Measurements from ENCODE around the gene FAM133A. TPM values are rescaled to one million over a fixed set of nuclear protein-coding genes. Genes with fewer than 3 reads are reported as not detected.

The FAM133A gene
- total and polyA plus RNA-seq, 2 of the 13 experiments (the other 11 are each of a cell fraction or from before 2014, with no cell fraction given), result not detected

DNA sequence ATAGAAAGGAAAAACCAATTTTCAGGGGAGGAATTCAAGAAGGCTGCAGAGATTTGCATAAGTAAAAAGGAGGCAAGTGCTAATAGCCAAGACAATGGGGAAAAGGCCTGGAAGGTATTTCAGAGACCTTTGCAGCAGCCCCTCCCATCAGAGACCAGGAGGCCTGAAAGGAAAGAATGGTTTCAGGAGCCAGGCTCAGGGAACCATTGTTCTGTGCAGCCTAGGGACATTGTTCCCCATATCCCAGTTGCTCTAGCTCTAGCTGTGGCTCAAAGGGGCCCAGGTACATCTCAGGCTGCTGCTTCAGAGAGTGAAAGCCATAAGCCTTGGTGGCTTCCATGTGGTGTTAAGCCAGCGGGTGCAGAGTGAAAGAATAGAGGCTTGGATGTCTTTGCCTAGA, 24.6 kb upstream of the FAM133A start (continued):
- TF ChIP-seq, protein P1, sequence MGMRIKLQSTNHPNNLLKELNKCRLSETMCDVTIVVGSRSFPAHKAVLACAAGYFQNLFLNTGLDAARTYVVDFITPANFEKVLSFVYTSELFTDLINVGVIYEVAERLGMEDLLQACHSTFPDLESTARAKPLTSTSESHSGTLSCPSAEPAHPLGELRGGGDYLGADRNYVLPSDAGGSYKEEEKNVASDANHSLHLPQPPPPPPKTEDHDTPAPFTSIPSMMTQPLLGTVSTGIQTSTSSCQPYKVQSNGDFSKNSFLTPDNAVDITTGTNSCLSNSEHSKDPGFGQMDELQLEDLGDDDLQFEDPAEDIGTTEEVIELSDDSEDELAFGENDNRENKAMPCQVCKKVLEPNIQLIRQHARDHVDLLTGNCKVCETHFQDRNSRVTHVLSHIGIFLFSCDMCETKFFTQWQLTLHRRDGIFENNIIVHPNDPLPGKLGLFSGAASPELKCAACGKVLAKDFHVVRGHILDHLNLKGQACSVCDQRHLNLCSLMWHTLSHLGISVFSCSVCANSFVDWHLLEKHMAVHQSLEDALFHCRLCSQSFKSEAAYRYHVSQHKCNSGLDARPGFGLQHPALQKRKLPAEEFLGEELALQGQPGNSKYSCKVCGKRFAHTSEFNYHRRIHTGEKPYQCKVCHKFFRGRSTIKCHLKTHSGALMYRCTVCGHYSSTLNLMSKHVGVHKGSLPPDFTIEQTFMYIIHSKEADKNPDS (CRISPR knock-in tag; IDR thresholded peaks at IDR 0.05), result no peak
- no peak for TF ChIP-seq FOXM1 (CRISPR knock-in tag; IDR thresholded peaks at IDR 0.05)
- TF ChIP-seq JDP2 (CRISPR knock-in tag; IDR thresholded peaks at IDR 0.05; ENCODE audit: borderline replicate concordance), result no peak

DNA sequence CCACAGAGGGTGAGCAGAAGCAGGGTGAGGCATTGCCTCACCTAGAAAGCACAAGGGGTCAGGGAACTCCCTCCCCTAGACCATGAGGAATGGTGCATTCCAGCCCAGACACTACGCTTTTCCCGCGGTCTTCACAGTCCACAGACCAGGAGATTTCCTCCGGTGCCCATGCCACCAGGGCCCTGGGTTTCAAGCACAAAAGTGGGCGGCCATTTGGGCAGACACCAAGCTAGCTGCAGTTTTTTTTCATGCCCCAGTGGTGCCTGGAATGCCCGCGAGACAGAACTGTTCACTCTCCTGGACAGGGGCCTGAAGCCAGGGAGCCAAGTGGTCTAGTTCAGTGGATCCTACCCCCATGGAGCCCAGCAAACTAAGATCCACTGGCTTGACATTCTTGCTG, 13.4 kb upstream of the FAM133A start:
- no peak overlapping the region for H3K4me3 ChIP-seq (replicated peaks in 1 of 3; ENCODE audit: insufficient read depth in 1 of 3, low read depth in 2 of 3, low read length in 3 of 3)
- FAIRE-seq, result no peak
- BruUV-seq (replicated peaks), result no TSS peak
- POLR2A ChIA-PET, result no interaction called here
- no peaks in the 10 kb centered on the region for H3K36me3 ChIP-seq (replicated peaks in 1 of 2; ENCODE audit: control insufficient read depth in 1 of 2, insufficient read depth in 2 of 2, low read length in 2 of 2)
- no peak overlapping the region for H3K27ac ChIP-seq (ENCODE audit: extremely low read length, insufficient read depth, low read length)
- no peaks in the 10 kb centered on the region for H3K4me1 ChIP-seq (ENCODE audit: insufficient read depth, low read length)
- no peak overlapping the region for H3K4me2 ChIP-seq (ENCODE audit: low read depth, low read length)
- no peak for ATAC-seq
- no peaks in the 10 kb centered on the region for H4K20me1 ChIP-seq (ENCODE audit: insufficient read depth, low read length)
- no peak overlapping the region for H3K9ac ChIP-seq (ENCODE audit: insufficient read depth, low read depth, low read length)
- CTCF ChIA-PET (ENCODE audit: low intra/inter-chr PET ratio, low total read pairs), result no interaction called here
- no CpG with 5 or more reads among the region's 7 CpGs for WGBS (ENCODE audit: low lambda C conversion rate)
- H3K27me3 ChIP-seq (ENCODE audit: control insufficient read depth in 1 of 2, insufficient read depth in 2 of 2, low read length in 2 of 2), result no peaks in the 10 kb centered on the region
- H3K9me3 ChIP-seq (ENCODE audit: low read length), result no peaks in the 10 kb centered on the region
- H2AFZ ChIP-seq (ENCODE audit: low read length), result no peak overlapping the region
- DNase-seq (ENCODE audit: low spot score), result no peak
- in situ Hi-C loops (cut with HindIII; ENCODE audit: extremely low pct_ligation_motif_present, low pct_unique_long_range_greater_than_20kb), result no loop called here
- no peaks in the 10 kb centered on the region for H3K79me2 ChIP-seq (ENCODE audit: insufficient read depth, low read length)
- intact Hi-C loops (cut with micrococcal nuclease; ENCODE audit: unreplicated experiment), result no loop called here
- TF ChIP-seq NFIB (CRISPR knock-in tag; IDR thresholded peaks at IDR 0.05; ENCODE audit: borderline replicate concordance) (no peak), SOX13 (IDR thresholded peaks at IDR 0.05) (no peak), SOX13 (CRISPR knock-in tag; conservative IDR thresholded peaks at IDR 0.05 in 1 of 2, IDR thresholded peaks at IDR 0.05 in 1 of 2) (no peak), PITX1 (CRISPR knock-in tag; IDR thresholded peaks at IDR 0.05) (no peak), PPARG (CRISPR knock-in tag; conservative IDR thresholded peaks at IDR 0.05) (no peak), GATAD2A (CRISPR knock-in tag; IDR thresholded peaks at IDR 0.05) (no peak), ZBTB1 (CRISPR knock-in tag; IDR thresholded peaks at IDR 0.05; ENCODE audit: borderline replicate concordance) (no peak), HOXA3 (CRISPR knock-in tag; IDR thresholded peaks at IDR 0.05) (no peak), NFATC3 (CRISPR knock-in tag; IDR thresholded peaks at IDR 0.05) (no peak), STAT5B (CRISPR knock-in tag; IDR thresholded peaks at IDR 0.05) (no peak), ZBTB42 (CRISPR knock-in tag; IDR thresholded peaks at IDR 0.05) (no peak), SMARCC2 (IDR thresholded peaks at IDR 0.05) (no peak), ZNF510 (CRISPR knock-in tag; IDR thresholded peaks at IDR 0.05; ENCODE audit: low read depth) (no peak), ZNF776 (CRISPR knock-in tag; IDR thresholded peaks at IDR 0.05) (no peak), ASH2L (IDR thresholded peaks at IDR 0.05; ENCODE audit: insufficient read length, low read depth, low read length) (no peak), ZNF790 (CRISPR knock-in tag; IDR thresholded peaks at IDR 0.05; ENCODE audit: borderline replicate concordance) (no peak), TEAD2 (CRISPR knock-in tag; IDR thresholded peaks at IDR 0.05) (no peak)
- TF ChIP-seq, protein P2, sequence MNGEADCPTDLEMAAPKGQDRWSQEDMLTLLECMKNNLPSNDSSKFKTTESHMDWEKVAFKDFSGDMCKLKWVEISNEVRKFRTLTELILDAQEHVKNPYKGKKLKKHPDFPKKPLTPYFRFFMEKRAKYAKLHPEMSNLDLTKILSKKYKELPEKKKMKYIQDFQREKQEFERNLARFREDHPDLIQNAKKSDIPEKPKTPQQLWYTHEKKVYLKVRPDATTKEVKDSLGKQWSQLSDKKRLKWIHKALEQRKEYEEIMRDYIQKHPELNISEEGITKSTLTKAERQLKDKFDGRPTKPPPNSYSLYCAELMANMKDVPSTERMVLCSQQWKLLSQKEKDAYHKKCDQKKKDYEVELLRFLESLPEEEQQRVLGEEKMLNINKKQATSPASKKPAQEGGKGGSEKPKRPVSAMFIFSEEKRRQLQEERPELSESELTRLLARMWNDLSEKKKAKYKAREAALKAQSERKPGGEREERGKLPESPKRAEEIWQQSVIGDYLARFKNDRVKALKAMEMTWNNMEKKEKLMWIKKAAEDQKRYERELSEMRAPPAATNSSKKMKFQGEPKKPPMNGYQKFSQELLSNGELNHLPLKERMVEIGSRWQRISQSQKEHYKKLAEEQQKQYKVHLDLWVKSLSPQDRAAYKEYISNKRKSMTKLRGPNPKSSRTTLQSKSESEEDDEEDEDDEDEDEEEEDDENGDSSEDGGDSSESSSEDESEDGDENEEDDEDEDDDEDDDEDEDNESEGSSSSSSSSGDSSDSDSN (CRISPR knock-in tag; IDR thresholded peaks at IDR 0.05), result no peak
